ENCODE data around the gene FAM222A.

- no peak for TF ChIP-seq CTCF (IDR thresholded peaks at IDR 0.05)
- TF ChIP-seq POLR2A (IDR thresholded peaks at IDR 0.05), result no peak
These were observed 73.2 kb downstream of the FAM222A start for GRCh38 chr12:109786799-109787198.
